SHP77 (cell line): ENCODE measurements around the gene GRIK4.
A peak's percentile ranks its signal among the peaks of the same experiment; 100 is the strongest.
"Not testable (repeated sequence)": the region's sequence is repeated elsewhere in the genome, so short reads cannot be mapped to it uniquely, and the experiment has no call there.

ENCODE experiments used
- DNase-seq, 2 experiments: peaks; one replicate each; lab custom pipeline; 2025; lab: John Stamatoyannopoulos, UW

The GRIK4 gene, protein sequence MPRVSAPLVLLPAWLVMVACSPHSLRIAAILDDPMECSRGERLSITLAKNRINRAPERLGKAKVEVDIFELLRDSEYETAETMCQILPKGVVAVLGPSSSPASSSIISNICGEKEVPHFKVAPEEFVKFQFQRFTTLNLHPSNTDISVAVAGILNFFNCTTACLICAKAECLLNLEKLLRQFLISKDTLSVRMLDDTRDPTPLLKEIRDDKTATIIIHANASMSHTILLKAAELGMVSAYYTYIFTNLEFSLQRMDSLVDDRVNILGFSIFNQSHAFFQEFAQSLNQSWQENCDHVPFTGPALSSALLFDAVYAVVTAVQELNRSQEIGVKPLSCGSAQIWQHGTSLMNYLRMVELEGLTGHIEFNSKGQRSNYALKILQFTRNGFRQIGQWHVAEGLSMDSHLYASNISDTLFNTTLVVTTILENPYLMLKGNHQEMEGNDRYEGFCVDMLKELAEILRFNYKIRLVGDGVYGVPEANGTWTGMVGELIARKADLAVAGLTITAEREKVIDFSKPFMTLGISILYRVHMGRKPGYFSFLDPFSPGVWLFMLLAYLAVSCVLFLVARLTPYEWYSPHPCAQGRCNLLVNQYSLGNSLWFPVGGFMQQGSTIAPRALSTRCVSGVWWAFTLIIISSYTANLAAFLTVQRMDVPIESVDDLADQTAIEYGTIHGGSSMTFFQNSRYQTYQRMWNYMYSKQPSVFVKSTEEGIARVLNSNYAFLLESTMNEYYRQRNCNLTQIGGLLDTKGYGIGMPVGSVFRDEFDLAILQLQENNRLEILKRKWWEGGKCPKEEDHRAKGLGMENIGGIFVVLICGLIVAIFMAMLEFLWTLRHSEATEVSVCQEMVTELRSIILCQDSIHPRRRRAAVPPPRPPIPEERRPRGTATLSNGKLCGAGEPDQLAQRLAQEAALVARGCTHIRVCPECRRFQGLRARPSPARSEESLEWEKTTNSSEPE

GRCh38 chr11:120511116-120511819 is at the start of gene GRIK4:
Gene GRIK4 (plus strand): TSS chr11:120511748. CDS start chr11:120660319, 148,571 bp downstream.
- DNase-seq = peak; percentile 59 to 68

DNA sequence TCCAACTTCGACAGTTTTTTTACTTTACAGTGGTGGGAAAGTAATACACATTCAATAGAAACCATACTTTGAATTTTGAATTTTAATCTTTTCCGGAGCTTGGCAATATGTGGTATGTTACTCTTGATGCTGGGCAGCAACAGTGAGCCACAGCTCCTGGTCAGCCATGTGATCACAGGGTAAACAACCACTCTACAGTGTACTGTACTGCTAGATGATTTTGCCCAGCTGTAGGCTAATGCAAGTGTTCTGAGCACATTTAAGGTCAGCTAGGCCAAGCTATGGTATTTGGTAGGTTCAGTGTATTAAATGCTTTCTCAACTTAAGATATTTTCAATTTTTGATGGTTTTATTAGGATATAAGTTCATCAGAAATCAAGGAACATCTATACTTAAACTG is 48.7 kb upstream of the GRIK4 start:
- DNase-seq = no peak

- DNase-seq = no peak
Observed at GRCh38 chr11:120465921-120466534, 45.5 kb upstream of the GRIK4 start.

DNA sequence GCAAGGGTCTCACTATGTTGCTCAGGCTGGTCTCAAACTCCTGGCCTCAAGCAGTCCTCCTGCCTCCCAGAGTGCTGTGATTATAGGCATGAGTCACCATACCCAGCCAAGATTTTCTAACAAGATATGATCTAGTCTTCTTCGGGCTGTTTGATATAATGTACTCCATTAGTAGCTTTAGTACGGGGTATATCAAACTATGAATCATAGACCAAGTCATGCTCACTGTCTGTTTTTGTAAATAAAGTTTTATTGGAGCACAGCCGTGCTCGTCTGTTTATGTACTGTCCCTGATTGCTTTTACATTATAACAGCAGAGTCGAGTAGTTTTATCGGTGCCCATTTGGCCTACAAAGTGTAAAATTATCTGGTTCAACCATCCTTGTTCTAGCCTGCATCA is 43.9 kb upstream of the GRIK4 start:
- DNase-seq = no peak

GRCh38 chr11:120471131-120471530 is 40.4 kb upstream of the GRIK4 start:
- no peak for DNase-seq

GRCh38 chr11:120471994-120472393 is 39.6 kb upstream of the GRIK4 start:
- DNase-seq = no peak

DNA sequence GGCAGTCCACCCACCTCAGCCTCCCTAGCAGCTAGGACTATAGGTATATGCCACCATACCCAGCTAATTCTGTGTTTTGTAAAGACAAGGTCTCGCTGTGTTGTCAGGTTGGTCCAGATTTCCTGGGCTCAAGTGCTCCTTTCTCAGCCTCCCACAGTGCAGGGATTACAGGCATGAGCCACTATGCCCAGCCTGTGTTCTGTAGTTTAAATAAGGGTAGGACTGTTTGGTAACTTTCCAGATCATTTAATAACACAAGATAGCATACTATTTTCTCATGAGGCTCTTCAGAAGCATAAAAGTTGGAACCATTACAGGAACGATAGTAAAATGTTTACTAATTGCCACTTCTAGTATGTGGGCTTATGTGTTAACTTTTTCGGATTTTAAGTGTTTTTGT is 38.0 kb upstream of the GRIK4 start:
- no peak for DNase-seq

- DNase-seq = no peak
Observed at GRCh38 chr11:120482149-120482548, 29.4 kb upstream of the GRIK4 start.

- DNase-seq = no peak
Observed at GRCh38 chr11:120484722-120485121, 26.8 kb upstream of the GRIK4 start.

GRCh38 chr11:120486138-120486537 is 25.4 kb upstream of the GRIK4 start:
- no peak for DNase-seq

DNA sequence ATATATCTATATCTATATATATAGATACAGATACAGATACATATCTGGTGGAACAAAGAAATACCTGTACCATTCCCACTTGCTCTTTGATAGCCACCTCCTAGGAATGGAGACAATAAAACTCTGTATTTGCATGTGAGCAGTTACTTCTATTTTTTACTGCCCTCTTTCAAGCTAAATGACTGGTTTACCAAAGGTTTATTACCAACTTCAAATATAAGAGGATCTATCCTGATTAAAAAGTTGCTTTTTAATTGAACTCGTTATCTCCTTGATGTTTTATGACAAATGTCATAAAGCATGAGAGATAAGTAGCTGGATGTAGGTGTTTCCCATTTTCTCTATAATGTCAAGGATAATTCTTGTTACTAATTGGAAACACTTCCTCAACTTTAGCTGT is 21.7 kb upstream of the GRIK4 start:
- DNase-seq = no peak

GRCh38 chr11:120492486-120492885 is 19.1 kb upstream of the GRIK4 start:
- DNase-seq = no peak

GRCh38 chr11:120494595-120494994 is 17.0 kb upstream of the GRIK4 start:
- DNase-seq = no peak

- DNase-seq = no peak
Observed at GRCh38 chr11:120499088-120499487, 12.5 kb upstream of the GRIK4 start.

DNA sequence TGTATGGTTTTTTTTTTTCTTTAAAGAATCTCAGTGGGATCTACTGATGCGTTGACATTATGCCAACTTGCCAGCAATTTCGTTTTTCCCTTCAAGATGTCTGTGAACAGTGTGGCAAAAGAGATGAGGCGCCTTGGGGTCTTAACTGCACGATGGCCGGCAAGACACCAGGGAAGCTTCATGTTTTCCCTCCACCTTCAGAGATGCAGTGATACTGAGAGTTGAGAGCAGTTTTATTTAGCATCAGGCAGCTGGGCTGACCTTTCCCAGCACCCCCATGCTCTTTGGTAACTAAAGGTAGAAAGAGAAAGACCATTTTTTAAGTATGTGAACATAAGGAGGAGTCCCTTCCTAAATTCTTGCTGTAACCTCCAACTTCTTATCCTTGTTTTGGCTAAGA is 11.7 kb upstream of the GRIK4 start:
- no peak for DNase-seq

DNA sequence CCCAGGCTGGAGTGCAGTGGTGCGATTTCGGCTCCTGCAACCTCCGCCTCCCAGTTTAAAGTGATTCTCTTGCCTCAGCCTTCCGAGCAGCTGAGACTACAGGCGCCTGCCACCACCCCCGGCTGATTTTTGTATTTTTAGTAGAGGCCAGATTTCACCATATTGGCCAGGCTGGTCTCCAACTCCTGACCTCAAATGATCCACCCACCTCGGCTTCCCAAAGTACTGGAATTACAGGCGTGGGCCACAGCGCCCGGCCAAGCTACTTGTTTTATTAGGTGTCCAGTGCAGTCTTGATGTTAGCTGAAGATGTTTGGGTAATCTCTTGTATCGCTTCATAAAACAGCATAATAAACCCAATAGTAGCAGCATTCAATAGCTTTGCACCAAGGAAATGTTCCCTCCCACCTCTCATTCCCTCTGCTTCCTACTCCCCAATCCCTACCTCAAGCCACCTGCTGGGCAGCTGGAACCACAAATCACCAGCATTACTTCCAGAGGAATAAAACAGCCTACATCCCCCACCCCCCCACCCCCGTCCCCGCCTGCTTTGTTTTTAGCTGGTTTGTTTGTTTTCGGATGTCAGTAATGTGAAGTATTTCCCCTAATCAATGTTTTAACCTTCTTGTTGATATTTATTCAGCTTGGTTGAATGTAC is 11.0 kb upstream of the GRIK4 start:
- DNase-seq = peak in 1 of 2 experiments; percentile 52

DNA sequence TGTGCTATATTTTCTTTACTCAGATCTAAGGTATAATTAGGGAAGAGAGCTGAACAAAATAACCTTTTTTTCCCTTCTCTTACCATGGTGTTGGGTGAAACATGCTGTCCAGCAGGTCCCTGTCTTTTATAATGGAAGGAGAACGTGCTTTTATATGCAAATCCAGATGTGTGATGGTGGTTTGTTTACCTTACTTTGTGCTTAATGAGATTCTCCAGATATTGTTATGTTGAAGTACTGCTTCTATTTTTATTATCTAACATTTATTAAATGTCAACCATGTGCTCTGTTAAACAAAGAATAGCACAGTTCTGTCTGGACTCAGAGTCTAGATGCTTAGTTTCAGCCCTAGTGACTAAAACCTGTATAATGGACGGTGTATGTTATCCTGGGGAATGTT is 10.1 kb upstream of the GRIK4 start:
- DNase-seq = no peak

DNA sequence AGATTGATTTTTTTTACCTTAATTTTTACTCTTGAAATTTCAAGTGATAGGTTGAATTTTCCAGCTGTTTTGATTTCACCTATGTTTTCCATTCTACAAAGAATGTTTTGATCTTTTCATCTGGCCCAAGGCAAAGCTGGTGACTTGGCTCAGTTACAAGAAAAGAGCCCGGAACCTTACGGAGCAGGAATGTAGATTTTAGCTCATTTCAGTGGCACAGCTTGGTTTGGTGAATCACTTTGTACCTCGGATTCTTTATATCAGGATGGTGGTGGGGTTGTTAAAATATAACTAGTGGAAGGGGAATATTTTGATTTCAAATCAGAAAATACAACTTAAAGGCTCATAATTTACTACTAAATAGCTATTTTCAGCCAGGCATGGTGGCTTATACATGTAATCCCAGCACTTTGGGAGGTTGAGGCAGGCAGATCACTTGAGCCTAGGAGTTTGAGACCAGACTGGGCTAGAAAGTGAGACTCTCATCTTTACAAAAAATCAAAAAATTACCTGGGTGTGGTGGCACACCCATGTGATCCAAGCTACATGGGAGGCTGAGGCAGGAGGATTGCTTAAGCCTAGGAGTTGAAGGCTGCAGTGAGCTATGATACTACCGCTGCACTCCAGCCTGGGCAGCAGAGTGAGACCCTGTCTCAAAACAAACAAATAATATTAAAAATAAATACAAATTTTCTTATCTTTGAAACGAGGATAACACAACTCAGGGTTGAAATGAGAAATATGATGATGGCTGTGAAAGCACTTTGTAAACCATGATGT is 9.4 kb upstream of the GRIK4 start:
- DNase-seq = no peak

GRCh38 chr11:120503529-120503928 is 8.0 kb upstream of the GRIK4 start:
- not testable (repeated sequence) for DNase-seq

- DNase-seq = no peak
Observed at GRCh38 chr11:120505801-120506425, 5.6 kb upstream of the GRIK4 start.
